Activated naive CD4-positive, alpha-beta T cell (primary cell): Measurements from ENCODE around the gene CCSER2.
"Not testable (repeated sequence)": the region's sequence is repeated elsewhere in the genome, so short reads cannot be mapped to it uniquely, and the experiment has no call there.

Experiments used
- DNase-seq, 4 experiments: peaks; one replicate each; lab custom pipeline; 2025; lab: John Stamatoyannopoulos, UW

The CCSER2 gene

DNA sequence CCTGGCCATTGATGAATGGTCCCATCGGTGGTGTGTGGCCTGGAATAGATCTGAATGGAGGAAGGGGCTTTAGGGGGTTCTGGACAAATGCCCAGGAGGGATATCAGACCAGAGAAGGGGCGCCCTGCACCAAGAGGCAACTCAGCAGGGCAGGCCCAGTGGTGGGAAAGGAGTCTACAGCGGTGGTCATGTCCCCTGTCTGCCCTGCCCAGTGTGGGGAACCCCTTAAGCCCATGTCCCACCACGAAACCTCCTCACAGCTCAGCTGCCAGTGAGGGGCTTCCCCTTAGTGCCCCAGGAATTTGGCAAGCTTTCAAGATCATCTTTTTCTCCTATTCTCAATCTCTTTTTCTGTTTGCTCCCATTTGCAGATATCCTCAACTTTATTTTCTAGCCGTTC is 14.1 kb upstream of the CCSER2 start:
- DNase-seq: no peak

DNA sequence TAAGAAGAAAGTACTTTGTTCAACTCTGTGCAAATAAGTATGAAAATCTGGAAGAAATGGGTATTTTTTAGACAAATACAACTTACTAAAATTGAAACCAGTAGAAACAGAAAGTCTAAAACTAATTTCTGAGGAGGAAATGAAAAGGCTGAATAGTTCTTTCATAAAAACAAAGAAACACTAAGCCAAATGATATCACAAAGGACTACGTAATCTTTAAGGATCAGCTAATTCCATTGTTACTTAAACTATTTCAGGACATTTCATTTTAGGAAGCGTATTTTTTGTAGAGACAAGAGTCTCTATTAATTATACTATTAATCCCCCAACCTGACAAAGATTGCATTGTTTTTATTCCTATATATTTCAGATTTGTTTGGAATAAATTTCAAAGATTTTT is 11.2 kb upstream of the CCSER2 start:
- no peak for DNase-seq

DNA sequence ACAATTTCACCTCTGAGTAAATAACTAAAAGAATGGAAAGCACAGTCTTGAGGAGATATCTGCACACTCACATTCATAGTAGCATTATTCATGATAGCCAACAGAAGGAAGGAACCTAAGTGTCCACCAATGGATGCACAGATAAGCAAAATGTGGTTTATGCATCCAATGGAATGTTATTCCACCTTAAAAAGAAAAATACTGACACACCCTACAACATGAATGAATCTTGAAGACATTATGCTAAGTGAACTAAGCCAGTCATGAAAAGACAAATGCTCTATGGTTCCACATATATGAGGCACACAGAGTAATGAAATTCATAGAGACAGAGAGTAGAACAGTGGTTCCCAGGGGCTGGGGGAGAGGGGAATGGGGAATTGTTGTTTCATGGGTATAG is 6.5 kb upstream of the CCSER2 start:
- DNase-seq: no peak

DNA sequence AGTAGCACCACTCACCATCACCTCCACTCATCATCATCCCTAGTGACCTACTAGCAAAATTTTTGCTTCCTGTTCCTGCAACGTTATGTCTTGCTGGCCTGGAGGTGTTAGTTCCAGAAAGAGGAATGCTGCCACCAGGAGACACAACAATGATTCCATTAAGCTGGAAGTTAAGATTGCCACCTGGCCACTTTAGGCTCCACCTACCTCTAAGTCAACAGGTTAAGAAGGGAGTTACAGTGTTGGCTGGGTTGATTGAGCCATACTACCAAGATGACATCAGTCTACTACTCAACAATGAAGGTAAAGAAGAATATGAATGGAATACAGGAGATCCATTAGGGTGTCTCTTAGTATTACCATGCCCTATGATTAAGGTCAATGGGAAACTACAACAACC is 4.8 kb upstream of the CCSER2 start:
- DNase-seq: not testable (repeated sequence)

DNA sequence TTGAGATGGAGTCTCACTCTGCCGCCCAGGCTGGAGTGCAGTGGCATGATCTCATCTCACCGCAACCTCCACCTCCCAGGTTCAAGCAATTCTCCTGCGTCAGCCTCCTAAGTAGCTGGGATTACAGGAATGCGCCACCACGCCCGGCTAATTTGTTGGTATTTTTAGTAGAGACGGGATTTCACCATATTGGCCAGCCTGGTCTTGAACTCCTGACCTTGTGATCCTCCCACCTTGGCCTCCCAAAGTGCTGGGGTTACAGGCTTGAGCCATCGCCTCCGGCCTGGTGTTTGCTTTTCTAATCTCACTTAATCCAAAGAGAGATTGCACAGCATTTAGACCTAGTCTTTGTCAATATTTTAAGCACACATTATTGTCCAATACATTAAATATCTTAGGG is 1.4 kb upstream of the CCSER2 start:
- DNase-seq: not testable (repeated sequence)

DNA sequence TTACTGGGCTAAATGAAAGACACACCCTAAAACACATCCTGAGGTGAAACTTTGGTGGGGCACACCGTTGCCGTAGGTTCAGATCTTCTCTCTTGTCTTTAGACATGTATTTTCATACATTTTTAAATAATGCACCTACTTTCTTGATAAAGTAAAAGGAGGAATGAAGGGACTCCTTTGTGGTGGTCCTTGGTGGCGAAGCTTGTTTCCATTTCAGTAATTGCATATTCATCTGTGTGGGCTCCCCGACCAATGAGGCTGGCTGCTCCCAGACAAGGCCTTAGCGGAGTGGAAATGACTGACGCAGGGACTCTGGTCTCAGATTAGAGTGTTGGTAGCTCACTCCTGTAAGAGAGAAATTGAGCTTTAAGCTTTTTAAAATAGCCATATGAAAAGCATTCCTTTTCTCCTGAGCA is 815 bp downstream of the CCSER2 start:
- DNase-seq: peak in 2 of 4 experiments; percentile 6 to 26

DNA sequence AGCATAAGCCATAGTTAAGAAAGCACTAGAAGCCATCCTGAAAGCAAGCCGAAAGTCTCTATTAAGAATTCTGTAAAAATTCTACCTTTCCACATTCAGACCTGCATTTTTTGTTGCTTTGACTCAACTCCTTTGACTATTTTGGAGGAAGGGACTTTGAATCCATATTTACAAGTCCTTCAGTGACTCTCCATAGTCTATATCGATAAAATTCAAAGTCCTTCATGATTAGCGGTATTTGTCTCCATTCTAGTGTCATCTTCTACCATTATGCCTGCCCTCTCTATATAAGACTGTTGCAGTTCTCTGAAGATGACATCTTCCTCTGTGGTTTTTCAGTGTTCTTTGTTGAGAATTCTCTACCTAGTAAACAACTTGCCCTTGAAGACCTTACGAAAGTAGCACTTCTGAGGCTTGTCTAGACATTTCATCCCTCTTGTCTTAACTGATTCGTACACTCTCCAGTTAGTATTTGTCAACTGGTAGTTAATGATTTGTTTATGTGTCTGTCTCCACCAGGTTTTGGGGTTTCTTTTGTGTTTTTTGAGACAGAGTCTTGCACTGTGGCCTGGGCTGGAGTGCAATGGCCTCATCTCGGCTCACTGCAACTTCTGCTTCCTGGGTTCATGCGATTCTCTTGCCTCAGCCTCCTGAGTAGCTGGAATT is 1.7 kb downstream of the CCSER2 start:
- no peak for DNase-seq

DNA sequence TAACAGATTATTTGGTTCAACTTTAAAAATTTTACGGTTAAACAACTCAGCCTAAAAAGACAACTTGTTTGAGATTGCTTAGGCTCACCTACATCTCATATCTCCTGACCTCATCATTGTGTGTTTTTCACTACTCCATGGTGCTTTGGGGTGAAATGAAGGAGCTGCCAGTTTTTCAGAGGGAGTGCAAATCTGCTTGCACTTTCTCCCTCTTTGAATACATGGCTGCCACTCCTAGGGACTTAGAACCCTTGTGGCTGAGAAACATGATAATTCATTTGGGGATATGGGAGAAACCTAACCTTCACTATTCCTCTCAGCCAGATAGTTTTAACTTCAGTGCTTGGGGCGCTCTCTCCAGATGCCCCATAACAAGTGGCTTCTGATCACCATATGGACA is 2.7 kb downstream of the CCSER2 start:
- DNase-seq: no peak

DNA sequence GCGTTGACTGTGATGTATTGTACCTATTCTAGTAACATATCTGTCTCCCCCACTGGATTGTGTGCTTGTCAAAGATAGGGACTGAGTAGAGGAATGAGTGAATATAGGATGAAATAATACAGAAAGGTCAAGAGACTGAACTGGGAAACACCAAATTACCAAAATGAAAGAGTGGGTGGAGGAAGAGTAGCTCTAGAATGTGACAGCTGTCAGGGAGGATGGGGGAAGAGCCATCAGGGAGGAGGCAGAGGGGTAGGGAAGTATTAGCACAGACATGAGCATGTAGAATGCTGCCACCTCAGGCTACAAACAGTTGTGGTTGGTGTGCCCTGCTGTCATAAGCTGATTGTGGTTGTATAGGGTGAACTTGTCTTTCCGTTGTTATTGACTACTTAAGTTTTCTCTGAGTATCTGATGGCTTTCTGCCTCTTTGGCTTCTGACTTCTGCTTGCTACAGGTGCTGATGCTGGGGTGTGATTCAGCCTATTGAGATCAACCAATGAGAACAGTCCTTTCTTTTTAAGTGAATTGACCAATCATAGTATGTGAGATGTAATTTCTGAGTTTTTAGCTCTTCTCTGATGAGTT is 5.6 kb downstream of the CCSER2 start:
- peak in 2 of 4 experiments; percentile 16 to 32 for DNase-seq

DNA sequence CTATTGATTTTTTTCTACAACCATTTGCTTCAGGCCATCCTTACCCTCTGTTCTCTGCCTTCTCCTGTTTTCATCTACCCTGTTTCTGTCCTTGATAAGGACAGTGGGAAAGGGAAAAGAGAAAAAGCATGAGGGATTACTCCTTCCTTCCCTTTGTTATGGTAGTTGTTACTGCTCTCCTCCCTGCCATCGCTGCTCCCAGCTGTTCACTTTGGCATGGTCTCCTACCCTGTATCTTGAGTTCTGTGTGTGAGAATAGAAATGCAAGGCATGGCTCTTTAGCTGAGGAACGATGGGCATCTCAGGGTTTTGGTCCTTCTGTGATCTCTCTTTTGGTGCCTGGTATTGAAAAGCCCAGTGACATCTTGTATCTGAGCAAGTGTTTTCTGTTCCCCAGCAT is 6.4 kb downstream of the CCSER2 start:
- no peak for DNase-seq

DNA sequence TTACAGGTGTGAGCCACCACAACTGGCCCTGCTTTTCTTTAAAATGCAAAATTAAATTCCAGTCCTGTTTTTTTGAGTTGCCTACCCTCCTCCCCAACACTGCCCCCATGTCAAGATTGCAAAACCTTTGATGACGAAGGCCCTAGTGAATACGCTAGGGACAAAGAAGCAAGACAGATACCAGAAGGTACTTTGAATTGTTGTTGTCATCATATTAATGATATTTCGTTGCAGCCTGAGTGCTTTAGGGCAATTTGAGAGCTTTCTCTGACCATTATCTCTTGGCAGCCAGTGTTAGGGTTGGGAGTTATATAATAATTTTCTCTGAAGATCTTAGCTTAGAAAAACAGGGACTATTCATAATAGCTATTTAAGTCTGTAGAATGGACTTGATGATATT is 7.1 kb downstream of the CCSER2 start:
- DNase-seq: no peak

DNA sequence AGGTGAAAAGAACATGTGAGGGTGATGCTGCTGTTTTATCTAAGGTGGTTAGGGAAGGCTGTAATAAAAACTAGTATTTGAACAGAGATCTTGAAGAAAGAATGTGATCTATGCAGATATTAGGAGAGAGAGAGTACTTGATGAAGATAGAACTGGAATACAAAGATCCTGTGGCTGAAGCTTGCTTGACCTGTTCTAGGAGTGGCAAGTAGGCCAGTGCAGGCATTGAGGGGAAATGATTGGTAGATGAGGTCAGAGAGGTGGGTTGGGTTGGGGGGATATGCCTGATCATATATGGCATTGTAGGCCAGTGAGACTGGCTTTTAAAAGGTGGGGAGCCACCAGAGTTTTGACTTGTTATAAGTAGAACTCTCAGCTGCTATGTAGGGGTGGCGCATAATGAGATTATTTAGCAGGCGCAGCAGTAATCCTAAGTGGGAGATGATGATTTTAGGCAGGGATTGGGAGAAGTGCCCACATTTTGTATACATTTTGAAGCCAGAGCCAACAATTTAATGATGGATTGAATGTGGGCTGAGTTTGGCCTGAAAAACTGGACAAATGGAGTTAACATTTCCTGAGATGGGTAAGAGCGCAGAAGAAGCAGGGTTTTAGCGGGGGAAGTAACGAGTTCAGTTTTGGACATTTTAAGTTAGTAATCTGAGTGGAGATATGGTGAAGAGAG is 8.2 kb downstream of the CCSER2 start:
- DNase-seq: no peak

DNA sequence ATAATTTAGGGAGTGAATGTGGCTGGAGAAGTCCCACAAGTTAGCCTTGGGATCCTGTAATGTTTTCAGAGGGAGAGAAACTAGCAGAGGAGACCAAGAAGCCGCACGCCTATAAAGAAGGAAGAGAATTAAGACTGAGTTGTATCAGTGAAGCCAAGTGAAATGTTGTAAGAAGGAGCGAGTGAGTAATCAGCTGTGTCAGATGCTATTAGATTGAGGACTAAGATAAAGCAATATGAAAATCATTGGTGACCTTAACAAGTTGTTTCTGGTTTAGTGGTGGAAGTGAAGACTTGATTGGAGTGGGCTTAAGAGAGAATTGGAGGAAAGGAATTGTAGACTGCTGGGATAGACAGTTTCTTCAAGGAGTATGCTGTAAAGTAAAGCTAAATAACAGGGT is 8.8 kb downstream of the CCSER2 start:
- DNase-seq: no peak

DNA sequence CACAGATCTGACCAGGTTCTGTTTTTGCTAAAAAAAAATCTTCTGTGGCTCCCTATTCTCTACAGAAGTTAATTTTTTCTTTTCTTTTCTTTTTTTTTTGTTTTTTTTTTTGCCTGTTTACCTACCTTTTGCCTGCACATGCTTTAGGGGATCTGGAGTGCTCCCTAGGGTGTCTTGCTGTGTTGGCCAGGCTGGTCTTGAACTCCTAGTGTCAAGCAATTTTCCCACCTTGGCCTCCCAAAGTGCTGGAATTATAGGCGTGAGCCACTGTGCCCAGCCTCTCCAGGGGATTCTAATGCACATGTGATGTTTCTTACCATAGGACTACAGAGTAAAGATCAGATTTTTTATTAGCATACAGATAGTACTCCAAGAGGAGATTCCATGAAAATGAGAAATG is 10.6 kb downstream of the CCSER2 start:
- no peak for DNase-seq

DNA sequence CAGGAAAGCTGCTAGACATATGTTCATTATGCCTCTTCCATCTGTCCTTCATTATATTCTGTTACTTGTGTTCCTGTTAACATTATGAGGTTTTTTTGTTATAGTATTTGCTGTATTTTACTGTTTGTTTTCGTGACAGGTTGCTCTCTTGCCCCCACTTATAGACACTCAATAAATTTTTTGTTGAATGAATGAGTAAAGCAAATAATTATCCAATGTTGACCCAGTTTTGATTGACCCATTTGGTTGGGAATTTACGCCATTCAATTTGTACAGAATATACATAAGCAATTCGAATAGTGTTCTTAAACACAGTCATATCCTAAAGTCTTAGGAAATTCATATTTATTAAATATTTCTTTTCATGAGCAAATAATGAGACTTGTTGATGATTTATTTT is 11.8 kb downstream of the CCSER2 start:
- no peak for DNase-seq

DNA sequence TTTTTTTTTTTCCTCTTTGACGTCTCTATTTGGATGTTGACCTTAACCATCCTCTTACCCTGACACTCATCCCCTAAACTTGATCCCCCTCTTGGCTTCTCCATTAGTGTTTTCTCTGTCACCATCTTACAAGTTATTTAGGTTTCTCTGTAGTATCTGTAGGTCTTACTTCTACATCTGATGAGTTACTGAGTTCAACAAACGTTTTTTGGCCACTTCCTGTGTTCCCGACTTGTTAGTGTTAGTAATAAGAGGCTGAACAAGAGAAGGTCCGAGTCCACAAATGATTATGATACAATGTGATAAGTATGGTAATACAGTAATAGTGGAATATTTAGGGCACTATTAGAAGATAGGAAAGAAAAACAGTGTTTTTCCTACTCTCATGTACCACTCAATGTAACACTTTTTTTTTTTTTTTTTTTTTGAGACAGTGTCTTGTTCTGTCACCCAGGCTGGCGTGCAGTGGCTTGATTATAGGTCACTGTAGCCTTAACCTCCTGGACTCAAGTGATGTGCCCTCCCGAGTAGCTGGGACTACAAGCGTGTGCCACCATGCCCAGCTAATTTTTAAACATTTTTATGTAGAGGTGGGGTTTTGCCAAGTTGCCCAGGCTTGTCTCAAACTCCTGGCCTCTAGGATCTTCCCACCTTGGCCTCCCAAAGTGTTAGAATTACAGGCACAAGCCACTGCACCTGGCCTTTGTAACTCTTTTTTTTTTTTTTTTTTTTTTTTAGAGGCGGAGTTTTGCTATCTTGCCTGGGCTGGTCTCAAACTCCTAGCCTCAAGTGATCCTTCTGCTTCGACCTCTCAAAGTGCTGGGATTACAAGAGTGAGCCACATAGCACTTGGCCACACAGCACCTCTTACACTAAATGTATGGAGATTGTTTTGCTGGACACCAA is 12.5 kb downstream of the CCSER2 start:
- DNase-seq: no peak

DNA sequence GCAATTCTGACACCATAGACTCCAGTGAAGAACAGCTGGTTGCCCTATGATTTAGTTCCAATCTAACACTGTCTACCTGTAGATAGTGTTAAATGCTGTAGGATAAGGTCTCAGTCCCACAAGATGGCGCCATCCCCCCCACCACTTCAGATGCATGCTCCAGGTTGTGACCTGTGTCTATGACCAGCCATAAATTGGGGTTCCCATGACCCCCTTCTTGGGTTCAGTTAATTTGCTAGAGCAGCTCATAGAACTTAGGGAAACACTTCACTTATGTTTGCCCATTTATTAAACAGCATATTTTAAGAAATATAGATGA is 13.1 kb downstream of the CCSER2 start:
- DNase-seq: no peak

DNA sequence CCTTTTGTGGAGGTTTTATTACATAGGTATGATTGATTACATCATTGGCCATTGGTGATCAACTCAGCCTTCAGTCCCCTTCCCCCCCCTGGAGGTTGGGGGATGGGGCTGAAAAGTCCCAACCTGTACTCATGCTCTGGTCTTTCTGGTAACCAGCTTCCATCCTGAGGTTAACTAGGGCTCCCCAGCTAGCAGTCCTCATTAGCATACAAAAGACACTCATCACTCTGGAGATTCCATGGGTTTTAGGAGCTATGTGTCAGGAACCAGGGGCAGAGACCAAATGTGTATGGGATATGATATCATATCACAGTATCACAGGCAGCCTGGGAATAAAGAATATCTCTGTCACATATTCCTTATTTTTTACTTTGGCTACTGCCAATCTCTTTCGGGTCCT is 13.6 kb downstream of the CCSER2 start:
- DNase-seq: no peak

DNA sequence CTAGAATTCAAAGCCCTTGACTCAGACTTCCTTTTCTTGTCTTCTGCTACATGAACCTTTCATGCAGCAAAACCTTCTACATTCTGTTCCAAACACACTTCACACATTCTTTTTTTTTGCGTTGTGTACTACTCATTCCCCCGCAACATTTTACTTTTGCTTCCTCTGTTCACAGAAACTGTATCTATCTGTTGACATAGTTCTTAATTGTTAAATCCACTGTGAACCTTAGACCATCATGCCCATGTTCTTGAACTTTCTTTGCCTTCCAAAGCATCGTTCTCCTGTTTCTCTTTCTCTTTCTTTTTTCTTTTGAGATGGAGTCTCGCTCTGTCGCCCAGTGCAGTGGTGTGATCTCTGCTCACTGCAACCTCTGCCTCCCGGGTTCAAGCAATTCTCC is 14.2 kb downstream of the CCSER2 start:
- no peak for DNase-seq

DNA sequence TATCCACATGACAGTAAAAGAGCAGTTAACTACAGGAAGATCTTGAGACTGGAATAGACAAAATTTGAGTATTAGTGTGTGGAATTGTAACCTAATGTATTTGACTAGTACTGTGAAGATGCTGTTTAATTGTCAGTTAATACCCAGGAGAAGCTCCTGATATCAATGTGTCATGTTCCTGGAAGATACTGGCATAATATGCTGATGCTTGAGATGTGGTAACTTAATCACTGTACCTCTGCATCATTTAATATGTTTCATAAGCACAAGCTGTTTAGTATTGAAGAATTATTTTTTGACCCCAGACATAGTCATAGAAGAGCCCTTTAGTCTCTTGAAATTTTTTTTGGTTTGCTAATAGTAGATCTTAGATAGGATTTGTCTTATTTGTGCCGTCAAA is 15.4 kb downstream of the CCSER2 start:
- DNase-seq: no peak

DNA sequence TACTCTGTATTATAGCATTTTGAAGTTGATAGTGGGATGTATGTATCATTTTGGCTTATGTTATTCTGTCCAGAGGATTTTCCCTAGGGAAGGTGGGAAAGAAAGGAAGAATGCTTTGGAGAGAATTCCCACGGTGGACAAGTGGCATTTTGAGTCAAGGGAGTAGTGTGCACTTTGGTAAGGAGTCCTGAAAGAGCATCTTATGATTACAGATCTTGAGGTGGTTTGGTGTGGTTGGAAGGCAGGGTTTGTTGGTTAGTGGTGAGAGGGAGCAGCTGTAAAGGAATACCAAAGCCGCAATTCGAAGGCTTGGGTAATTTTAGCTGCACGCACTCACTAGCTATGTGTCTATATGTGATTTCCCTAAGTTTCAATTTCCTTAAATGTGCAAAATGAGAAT is 16.1 kb downstream of the CCSER2 start:
- no peak for DNase-seq

DNA sequence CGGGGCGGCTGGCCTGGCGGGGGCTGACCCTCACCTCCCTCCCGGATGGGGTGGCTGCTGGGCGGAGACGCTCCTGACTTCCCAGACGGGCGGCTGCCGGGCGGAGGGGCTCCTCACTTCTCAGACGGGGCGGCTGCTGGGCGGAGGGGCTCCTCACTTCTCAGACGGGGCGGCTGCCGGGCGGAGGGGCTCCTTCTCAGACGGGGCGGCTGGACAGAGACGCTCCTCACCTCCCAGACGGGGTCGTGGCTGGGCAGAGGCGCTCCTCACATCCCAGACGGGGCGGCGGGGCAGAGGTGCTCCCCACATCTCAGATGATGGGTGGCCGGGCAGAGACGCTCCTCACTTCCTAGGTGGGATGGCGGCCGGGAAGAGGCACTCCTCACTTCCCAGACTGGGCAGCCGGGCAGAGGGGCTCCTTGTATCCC is 19.2 kb downstream of the CCSER2 start:
- DNase-seq: not testable (repeated sequence)

DNA sequence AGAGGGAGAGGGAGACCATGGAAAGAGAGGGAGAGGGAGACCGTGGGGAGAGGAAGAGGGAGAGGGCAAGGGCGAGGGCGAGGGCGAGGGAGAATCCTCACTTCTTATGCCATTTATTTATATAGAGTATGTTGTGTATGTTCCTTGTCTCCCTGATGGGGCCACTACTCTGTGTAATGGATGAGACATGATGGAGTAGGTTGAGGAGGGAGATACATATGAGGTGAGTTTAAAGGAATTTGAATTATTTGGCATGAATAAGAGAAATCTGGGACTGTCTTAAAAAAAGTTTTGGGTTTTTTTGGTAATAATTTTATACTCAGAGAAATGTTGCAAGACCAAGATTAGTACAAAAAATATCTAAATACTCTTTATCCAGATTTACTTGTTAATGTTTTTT is 20.1 kb downstream of the CCSER2 start:
- no peak for DNase-seq
